ENCODE measurements around the gene INTS11.

Gene INTS11

DNA sequence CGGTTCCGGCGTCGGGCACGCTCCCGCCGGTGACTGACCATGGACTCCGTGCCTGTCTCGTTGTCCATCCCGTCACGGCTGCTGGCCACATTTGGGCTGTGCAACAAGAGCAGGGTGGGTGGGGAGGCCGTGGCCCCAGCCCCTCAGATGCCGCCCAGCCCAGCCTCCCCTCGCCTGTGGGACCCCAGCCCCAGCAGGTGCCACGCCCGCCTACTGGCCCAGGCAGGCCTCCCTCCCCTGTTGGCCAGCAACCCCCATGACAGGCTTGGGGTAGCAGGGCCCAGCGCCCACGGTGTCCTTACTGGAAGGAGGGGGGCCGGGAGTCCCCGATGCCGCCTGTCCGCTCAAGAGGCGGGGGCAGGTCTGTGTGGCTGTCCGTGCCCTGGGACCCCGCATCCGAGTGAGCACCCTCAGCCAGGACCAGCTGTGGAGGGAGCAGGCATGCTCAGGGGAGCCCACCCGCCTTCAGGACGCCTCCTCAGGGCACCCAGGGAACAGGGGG is 17.7 kb upstream of the INTS11 start:
- ATAC-seq: no peak

DNA sequence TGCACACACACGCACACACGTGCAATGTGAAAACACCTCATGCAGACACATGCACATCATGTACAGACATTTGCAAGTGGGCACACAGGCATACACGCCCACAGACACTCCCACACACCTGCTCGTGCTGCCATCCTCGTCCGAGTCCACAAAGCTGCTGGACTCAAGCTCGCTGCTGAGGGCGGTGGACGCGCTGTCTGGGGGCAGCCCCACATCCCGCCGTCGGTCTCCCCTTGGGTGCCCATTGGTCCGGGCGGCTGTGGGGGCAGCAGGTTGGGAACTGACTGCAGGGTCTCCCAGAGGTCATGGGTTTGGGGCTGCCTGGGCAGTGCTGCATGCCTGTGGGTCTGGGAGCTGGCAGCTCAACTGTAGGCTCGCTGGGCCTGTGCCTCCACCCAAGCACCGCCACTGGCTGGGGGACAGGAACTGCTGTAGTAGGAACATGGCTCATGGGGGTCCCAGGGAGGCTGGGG is 17.1 kb upstream of the INTS11 start:
- peaks cover 3% of the 10 kb centered on the region for H3K4me1 Mint-ChIP-seq
- no peak for DNase-seq
- H3K9me3 Mint-ChIP-seq: no peaks in the 10 kb centered on the region
- no peak for ATAC-seq
- peaks cover 13% of the 10 kb centered on the region for H3K36me3 Mint-ChIP-seq (ENCODE audit: low read depth)
- H3K27ac Mint-ChIP-seq: no peak overlapping the region
- no peaks in the 10 kb centered on the region for H3K27me3 Mint-ChIP-seq
- H3K4me3 Mint-ChIP-seq: no peak overlapping the region

More for the DNA sequence above, 17.7 kb upstream of the INTS11 start:
- Mint-ChIP-seq H3K27ac (no peak overlapping the region), H3K27me3 (no peaks in the 10 kb centered on the region), H3K4me3 (no peak overlapping the region), H3K36me3 (ENCODE audit: low read depth) (peaks cover 13% of the 10 kb centered on the region), H3K4me1 (peaks cover 8% of the 10 kb centered on the region), H3K9me3 (no peaks in the 10 kb centered on the region)
- DNase-seq: no peak

DNA sequence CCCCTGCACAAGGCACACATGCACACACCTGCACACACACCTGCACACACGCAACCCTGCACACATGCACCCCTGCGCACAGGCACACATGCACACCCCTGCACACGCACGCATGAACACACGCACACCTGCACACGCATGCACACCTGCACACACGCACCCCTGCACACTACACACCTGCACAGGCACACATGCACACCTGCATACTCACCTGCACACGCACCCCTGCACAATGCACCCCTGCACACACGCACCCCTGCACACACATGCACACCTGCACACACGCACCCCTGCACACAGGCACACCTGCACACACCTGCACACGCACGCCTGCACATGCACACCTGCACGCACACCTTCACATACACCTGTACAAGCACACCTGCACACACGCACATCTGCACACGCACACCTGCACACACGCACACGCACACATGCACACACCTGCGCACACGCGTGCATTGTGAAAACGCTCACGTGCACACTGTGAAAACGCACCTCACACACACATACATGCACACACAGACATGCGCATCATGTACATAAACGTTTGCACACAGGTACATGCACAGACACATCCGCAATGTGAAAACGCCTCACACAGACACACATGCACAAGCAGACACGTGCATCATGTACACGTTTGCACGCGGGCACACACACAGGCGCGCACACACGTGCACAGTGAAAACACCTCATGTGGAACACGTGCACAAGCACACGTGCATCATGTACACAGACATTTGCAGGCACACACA is 16.5 kb upstream of the INTS11 start:
- Mint-ChIP-seq H3K36me3 (ENCODE audit: low read depth) (peaks cover 13% of the 10 kb centered on the region), H3K27ac (no peak overlapping the region), H3K27me3 (no peaks in the 10 kb centered on the region), H3K4me3 (no peak overlapping the region), H3K9me3 (no peaks in the 10 kb centered on the region), H3K4me1 (peaks cover 3% of the 10 kb centered on the region)
- DNase-seq (no peak), ATAC-seq (no peak)

DNA sequence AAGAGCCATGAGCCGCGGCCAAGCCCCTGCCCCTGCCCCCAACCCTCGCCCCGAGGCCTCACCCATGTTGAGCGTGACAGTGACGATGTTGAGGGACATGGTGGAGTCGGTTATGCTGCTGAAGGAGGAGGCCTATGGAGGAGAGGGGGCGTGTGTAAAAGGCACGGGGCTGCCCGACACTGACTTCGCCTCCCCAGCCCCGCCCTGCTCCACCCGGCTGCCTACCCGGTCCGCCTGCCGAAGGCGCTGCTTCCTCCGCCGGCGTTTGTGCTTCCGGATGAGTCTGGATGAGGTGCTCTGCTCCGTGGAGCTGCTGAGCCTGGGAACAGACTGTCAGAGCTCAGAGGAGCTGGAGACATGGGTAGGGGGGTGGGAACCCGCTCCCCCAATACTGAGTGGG is 15.7 kb upstream of the INTS11 start:
- H3K4me1 Mint-ChIP-seq: peaks cover 3% of the 10 kb centered on the region
- ATAC-seq: no peak
- no peaks in the 10 kb centered on the region for H3K27me3 Mint-ChIP-seq
- no peak overlapping the region for H3K27ac Mint-ChIP-seq
- no peak overlapping the region for H3K4me3 Mint-ChIP-seq
- peaks cover 13% of the 10 kb centered on the region for H3K36me3 Mint-ChIP-seq (ENCODE audit: low read depth)
- no peaks in the 10 kb centered on the region for H3K9me3 Mint-ChIP-seq
- no peak for DNase-seq

DNA sequence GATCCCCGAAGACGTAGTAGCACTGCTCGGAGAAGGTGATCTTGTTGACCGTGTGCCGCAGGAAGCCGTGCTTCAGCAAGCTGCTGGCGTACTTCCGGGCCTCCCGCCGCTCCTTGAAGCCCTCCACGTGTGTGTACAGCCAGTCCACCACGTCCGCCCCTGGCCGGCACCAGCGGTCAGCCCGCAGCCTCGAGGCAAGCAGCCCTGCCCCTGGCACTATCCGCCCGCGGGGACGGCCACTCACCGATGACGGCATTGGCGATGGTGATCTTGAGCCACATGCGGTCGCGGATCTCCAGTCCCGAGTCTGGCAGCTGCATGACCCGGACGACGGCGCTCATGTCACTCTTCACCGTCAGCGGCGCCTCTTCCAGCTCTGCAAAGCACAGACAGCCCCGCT is 13.8 kb upstream of the INTS11 start:
- Mint-ChIP-seq H3K36me3 (ENCODE audit: low read depth) (peaks cover 13% of the 10 kb centered on the region), H3K4me3 (no peak overlapping the region), H3K27ac (no peak overlapping the region), H3K4me1 (no peaks in the 10 kb centered on the region), H3K27me3 (no peaks in the 10 kb centered on the region), H3K9me3 (no peaks in the 10 kb centered on the region)
- ATAC-seq (no peak), DNase-seq (no peak)

DNA sequence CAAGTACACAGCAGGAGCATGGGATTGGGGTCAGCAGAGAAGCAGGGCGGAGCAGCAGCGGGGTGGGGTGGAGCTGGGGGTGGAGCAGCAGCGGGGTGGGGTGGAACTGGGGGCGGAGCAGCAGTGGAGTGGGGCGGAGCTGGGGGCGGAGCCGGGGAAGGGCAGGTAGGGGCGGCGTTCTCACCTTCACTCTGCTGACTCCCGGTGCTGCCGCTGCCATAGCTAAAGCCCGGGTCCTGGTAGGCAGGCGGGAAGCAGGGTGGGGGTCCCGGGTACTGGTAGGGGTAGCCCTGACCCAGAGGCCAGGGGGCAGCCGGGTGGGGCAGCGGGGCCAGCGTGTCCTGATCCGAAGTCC is 13.3 kb upstream of the INTS11 start:
- Mint-ChIP-seq H3K4me3 (no peak overlapping the region), H3K9me3 (no peaks in the 10 kb centered on the region), H3K27me3 (no peaks in the 10 kb centered on the region), H3K4me1 (no peaks in the 10 kb centered on the region), H3K27ac (no peak overlapping the region), H3K36me3 (ENCODE audit: low read depth) (peaks cover 13% of the 10 kb centered on the region)
- peak; percentile 63 for DNase-seq
- ATAC-seq: peak; percentile 48

DNA sequence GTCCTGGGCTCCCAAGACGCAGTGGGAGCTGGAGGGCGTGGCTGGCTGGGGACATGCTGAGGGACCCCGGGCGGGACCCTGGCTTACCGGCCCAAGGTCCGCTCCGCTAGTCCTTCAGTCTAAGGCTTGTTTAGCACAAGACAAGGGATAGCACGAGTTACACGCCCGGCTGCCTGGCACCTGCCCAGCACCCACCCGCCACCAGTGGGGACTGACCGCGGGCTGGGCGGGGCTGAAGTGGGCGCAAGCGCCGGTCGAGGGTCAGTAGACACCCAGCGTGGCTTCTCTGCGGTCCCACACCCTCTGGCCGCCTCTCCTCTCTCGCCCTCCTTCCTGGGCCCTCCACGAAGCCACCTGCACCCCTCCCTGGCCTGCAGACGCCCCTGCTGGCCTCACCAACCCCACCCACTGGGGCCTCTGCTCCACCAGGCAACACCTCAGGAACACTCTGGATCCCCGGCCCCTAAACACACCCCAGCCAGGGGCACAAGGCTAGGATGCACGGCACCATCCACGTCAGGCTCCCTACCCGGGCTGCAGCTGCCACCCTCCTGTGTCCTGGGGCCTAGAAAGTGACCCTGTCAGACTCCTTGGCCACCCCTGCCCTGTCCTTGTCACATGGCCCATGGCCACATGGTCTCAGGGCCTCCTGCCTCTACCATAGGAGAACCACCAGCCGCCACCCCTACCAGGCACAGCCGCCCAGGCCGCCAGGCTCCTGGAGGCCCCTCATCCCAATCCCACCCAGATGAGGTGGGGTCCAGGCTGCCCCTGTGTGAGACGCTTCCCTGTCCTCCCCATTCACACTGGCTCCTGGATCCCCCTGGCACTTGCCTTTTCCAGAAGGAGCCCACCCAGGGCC is 12.7 kb upstream of the INTS11 start:
- no peaks in the 10 kb centered on the region for H3K4me1 Mint-ChIP-seq
- no peak overlapping the region for H3K4me3 Mint-ChIP-seq
- ATAC-seq (no peak), DNase-seq (no peak)
- no peaks in the 10 kb centered on the region for H3K9me3 Mint-ChIP-seq
- no peak overlapping the region for H3K27ac Mint-ChIP-seq
- H3K27me3 Mint-ChIP-seq: no peaks in the 10 kb centered on the region
- peaks cover 13% of the 10 kb centered on the region for H3K36me3 Mint-ChIP-seq (ENCODE audit: low read depth)

DNA sequence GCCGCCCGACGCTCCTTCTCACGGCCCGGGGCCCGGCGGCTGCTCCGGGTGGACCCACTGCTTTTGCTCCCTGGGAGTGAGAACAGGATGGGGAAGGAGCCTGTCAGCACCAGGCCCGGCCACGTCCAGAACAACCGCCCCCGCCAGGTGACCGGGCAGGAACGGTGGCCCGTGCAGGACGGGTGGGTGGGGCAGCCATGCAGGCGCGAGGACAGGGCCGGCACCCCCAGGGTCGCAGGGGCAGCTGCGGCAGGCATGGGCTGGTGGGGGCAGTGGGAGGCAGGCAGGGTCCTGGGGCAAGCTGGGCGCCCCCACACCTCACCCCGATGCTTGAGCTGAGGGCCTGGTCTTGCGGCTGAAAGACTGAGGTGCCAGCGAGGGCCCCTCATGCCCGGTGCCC is 12.0 kb upstream of the INTS11 start:
- DNase-seq (no peak), ATAC-seq (no peak)
- Mint-ChIP-seq H3K4me3 (no peak overlapping the region), H3K9me3 (no peaks in the 10 kb centered on the region), H3K36me3 (ENCODE audit: low read depth) (peaks cover 11% of the 10 kb centered on the region), H3K27me3 (no peaks in the 10 kb centered on the region), H3K4me1 (no peaks in the 10 kb centered on the region), H3K27ac (no peak overlapping the region)

DNA sequence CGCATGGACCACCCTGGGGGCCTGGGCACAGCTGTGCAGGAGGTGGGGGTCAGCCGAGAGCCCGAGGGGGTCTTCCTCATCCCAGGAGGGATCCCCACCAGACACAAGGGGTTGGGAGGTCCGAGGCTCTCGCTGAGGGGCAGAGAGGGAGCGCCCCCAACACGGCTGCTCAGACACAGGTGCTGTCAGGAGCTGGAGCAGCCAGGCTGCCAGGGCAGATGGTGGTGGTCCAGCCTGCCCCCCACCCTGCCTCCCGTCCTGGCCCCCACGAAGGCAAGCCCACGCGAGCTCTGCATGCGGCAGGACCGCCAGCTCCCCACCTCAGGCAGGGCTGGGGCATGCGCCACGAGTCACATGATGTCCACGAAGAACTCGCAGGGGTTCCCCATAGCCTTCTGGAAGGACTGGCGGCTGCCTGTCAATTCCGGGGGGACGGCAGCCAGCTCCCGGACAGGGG is 11.4 kb upstream of the INTS11 start:
- no peak for DNase-seq
- H3K27ac Mint-ChIP-seq: no peak overlapping the region
- H3K36me3 Mint-ChIP-seq (ENCODE audit: low read depth): peaks cover 5% of the 10 kb centered on the region
- no peaks in the 10 kb centered on the region for H3K4me1 Mint-ChIP-seq
- ATAC-seq: no peak
- no peaks in the 10 kb centered on the region for H3K9me3 Mint-ChIP-seq
- no peak overlapping the region for H3K4me3 Mint-ChIP-seq
- H3K27me3 Mint-ChIP-seq: no peaks in the 10 kb centered on the region

DNA sequence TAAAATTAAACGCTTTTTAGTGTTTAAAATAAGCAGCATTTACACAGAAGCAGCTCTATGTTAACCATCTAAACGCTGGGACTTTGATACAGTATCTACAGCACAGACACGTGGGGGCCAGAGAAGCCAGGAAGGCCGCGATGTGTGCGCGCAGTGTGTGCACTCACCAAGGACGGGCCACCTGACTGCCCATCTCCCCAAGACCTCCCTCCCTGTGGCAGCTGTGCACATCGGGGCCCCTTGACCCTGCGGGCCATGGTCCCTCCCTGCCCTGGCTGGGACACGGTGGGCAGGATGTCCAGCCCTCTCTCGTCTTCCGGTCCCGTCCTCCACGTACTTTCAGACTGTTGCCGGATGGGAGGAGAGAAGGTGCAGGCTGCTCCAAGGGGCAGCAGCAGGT is 10.8 kb upstream of the INTS11 start:
- no peaks in the 10 kb centered on the region for H3K4me1 Mint-ChIP-seq
- H3K27ac Mint-ChIP-seq: no peak overlapping the region
- no peak for DNase-seq

DNA sequence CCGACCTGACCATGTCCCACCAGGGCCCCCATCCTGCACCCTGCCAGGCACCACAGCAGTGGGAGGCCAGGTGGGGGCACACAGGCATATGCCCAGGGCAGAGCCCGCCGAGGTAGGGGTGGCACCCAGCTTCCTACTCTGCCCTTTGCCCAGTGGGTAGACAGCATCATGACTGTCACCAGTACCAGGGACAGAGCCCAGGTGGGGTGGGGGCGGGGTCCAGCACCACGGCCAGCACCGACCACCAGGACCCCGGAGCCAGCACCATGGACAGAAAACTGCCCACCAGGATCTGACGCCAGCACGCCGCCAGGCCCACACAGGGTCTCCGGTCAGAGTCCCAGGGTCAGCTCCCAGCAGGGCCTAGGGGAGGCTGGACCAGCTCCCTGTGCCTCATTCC is 10.4 kb upstream of the INTS11 start:
- no peak overlapping the region for H3K27ac Mint-ChIP-seq
- no peaks in the 10 kb centered on the region for H3K36me3 Mint-ChIP-seq (ENCODE audit: low read depth)
- H3K4me1 Mint-ChIP-seq: no peaks in the 10 kb centered on the region
- ATAC-seq (no peak), DNase-seq (no peak)
- H3K4me3 Mint-ChIP-seq: no peak overlapping the region
- H3K27me3 Mint-ChIP-seq: no peaks in the 10 kb centered on the region
- H3K9me3 Mint-ChIP-seq: no peaks in the 10 kb centered on the region

More for the DNA sequence above, 10.8 kb upstream of the INTS11 start:
- no peaks in the 10 kb centered on the region for H3K36me3 Mint-ChIP-seq (ENCODE audit: low read depth)
- no peaks in the 10 kb centered on the region for H3K9me3 Mint-ChIP-seq
- H3K4me3 Mint-ChIP-seq: no peak overlapping the region
- H3K27me3 Mint-ChIP-seq: no peaks in the 10 kb centered on the region
- no peak for ATAC-seq

DNA sequence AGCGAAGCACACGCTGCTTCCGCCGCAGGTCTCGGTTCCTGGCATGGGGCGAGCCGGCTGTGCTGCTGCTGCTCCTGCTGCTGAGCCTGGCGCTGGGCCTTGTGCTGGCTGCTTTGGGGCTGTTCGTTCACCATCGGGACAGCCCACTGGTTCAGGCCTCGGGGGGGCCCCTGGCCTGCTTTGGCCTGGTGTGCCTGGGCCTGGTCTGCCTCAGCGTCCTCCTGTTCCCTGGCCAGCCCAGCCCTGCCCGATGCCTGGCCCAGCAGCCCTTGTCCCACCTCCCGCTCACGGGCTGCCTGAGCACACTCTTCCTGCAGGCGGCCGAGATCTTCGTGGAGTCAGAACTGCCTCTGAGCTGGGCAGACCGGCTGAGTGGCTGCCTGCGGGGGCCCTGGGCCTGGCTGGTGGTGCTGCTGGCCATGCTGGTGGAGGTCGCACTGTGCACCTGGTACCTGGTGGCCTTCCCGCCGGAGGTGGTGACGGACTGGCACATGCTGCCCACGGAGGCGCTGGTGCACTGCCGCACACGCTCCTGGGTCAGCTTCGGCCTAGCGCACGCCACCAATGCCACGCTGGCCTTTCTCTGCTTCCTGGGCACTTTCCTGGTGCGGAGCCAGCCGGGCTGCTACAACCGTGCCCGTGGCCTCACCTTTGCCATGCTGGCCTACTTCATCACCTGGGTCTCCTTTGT is 9.2 kb upstream of the INTS11 start:
- no peak overlapping the region for H3K4me3 Mint-ChIP-seq

DNA sequence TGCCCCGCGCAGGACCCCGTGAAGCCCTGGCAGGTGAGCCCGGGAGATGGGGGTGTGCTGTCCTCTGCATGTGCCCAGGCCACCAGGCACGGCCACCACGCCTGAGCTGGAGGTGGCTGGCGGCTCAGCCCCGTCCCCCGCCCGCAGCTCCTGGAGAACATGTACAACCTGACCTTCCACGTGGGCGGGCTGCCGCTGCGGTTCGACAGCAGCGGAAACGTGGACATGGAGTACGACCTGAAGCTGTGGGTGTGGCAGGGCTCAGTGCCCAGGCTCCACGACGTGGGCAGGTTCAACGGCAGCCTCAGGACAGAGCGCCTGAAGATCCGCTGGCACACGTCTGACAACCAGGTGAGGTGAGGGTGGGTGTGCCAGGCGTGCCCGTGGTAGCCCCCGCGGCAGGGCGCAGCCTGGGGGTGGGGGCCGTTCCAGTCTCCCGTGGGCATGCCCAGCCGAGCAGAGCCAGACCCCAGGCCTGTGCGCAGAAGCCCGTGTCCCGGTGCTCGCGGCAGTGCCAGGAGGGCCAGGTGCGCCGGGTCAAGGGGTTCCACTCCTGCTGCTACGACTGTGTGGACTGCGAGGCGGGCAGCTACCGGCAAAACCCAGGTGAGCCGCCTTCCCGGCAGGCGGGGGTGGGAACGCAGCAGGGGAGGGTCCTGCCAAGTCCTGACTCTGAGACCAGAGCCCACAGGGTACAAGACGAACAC is 8.5 kb upstream of the INTS11 start:
- H3K4me3 Mint-ChIP-seq: no peak overlapping the region
- H3K9me3 Mint-ChIP-seq: no peaks in the 10 kb centered on the region
- H3K4me1 Mint-ChIP-seq: no peaks in the 10 kb centered on the region
- H3K36me3 Mint-ChIP-seq (ENCODE audit: low read depth): no peaks in the 10 kb centered on the region
- no peak overlapping the region for H3K27ac Mint-ChIP-seq
- no peaks in the 10 kb centered on the region for H3K27me3 Mint-ChIP-seq
- DNase-seq (no peak), ATAC-seq (no peak)

More for the DNA sequence above, 9.2 kb upstream of the INTS11 start:
- no peaks in the 10 kb centered on the region for H3K27me3 Mint-ChIP-seq
- no peak overlapping the region for H3K27ac Mint-ChIP-seq
- no peaks in the 10 kb centered on the region for H3K9me3 Mint-ChIP-seq
- no peak for DNase-seq
- H3K4me1 Mint-ChIP-seq: no peaks in the 10 kb centered on the region
- no peak for ATAC-seq
- H3K36me3 Mint-ChIP-seq (ENCODE audit: low read depth): no peaks in the 10 kb centered on the region

Measured in activated naive CD8-positive, alpha-beta T cell treated with anti-CD3 and anti-CD28 coated beads, Interleukin-2, amount 50 U/mL, for 24 hours (primary cell).